Activated T-cell treated with anti-CD3 and anti-CD28 coated beads, Interleukin-2, amount 50 U/mL, for 48 hours (primary cell): Measurements from ENCODE around the gene COX6B2.
"Not testable (repeated sequence)": the region's sequence is repeated elsewhere in the genome, so short reads cannot be mapped to it uniquely, and the experiment has no call there.

Source experiments
- DNase-seq, 2 experiments: peaks; one replicate each; pipeline ENCODE4 v3.0.0-alpha.2; 2020

Gene COX6B2

GRCh38 chr19:55341595-55342531 lies 12.7 kb downstream of the COX6B2 start:
- DNase-seq = no peak

GRCh38 chr19:55341171-55341588 lies 13.3 kb downstream of the COX6B2 start:
- DNase-seq = peak; percentile 82 to 85

GRCh38 chr19:55340784-55341147 lies 13.8 kb downstream of the COX6B2 start:
- peak; percentile 45 to 54 for DNase-seq

- DNase-seq = no peak
These were observed 14.4 kb downstream of the COX6B2 start for GRCh38 chr19:55339889-55340783.

GRCh38 chr19:55339105-55339888 lies 15.2 kb downstream of the COX6B2 start, which contains the start of gene KMT5C:
KMT5C (plus strand) TSS chr19:55339876; CDS start chr19:55341937, 2,061 bp downstream.
- DNase-seq = peak; percentile 100

- no peak for DNase-seq
These were observed 18.4 kb downstream of the COX6B2 start for GRCh38 chr19:55336101-55336500.

- no peak for DNase-seq
These were observed 20.6 kb downstream of the COX6B2 start for GRCh38 chr19:55333870-55334269.

GRCh38 chr19:55329791-55330190 lies 24.7 kb downstream of the COX6B2 start:
- DNase-seq = not testable (repeated sequence)

- not testable (repeated sequence) for DNase-seq
These were observed 25.7 kb downstream of the COX6B2 start for GRCh38 chr19:55328774-55329318.

- DNase-seq = no peak
These were observed 29.3 kb downstream of the COX6B2 start, which contains the start of gene TMEM150B for GRCh38 chr19:55325172-55325571. TMEM150B (minus strand) TSS chr19:55325341; CDS start chr19:55321036, 4,305 bp downstream.

GRCh38 chr19:55324662-55325061 lies 29.9 kb downstream of the COX6B2 start:
- no peak for DNase-seq

- no peak for DNase-seq
These were observed 32.2 kb downstream of the COX6B2 start for GRCh38 chr19:55322204-55322885.

GRCh38 chr19:55321466-55322137 lies 32.9 kb downstream of the COX6B2 start:
- no peak for DNase-seq

- no peak for DNase-seq
These were observed 33.6 kb downstream of the COX6B2 start for GRCh38 chr19:55320844-55321419.

GRCh38 chr19:55319785-55320184 lies 34.7 kb downstream of the COX6B2 start:
- DNase-seq = no peak

- DNase-seq = no peak
These were observed 37.9 kb downstream of the COX6B2 start for GRCh38 chr19:55316646-55317045.

- no peak for DNase-seq
These were observed 38.5 kb downstream of the COX6B2 start for GRCh38 chr19:55315956-55316525.

- DNase-seq = no peak
These were observed 40.1 kb downstream of the COX6B2 start for GRCh38 chr19:55314396-55314795.

GRCh38 chr19:55312621-55313512 lies 41.7 kb downstream of the COX6B2 start:
- DNase-seq = no peak
